Esophagus muscularis mucosa (tissue), 4 donors: ENCODE results near the gene DNAH11.

Source experiments
- CTCF ChIP-seq, 3 experiments: fragments of 200-600 bp in 2 of 3; fragments of 450-650 bp in 1 of 3; sonication (generic) in 2 of 3; IDR thresholded peaks; one replicate each; pipeline ENCODE4 v1.5.1; 2017 to 2019; ENCODE audit warnings: antibody characterized with exemption in 3 of 3, mild to moderate bottlenecking in 2 of 3, moderate library complexity in 1 of 3
- EP300 ChIP-seq: sonication (generic); formaldehyde crosslinking; IDR thresholded peaks from one replicate; pipeline ENCODE4 v1.6.1; 2017; ENCODE audit warnings: antibody characterized with exemption
- POLR2A ChIP-seq: fragments of 450-650 bp; IDR thresholded peaks from one replicate; pipeline ENCODE4 v1.6.1; 2017; ENCODE audit warnings: antibody characterized with exemption, moderate library complexity, mild to moderate bottlenecking, low read depth
- POLR2AphosphoS5 ChIP-seq, 2 donors: sonication (generic); formaldehyde crosslinking; IDR thresholded peaks; one replicate each; pipeline ENCODE4 v1.6.1; 2017; ENCODE audit warnings: antibody characterized with exemption in 2 of 2

- peak in 1 of 3 experiments; percentile 27 for TF ChIP-seq CTCF (IDR thresholded peaks at IDR 0.05)
- TF ChIP-seq EP300: no peak
- no peak for TF ChIP-seq POLR2A
- TF ChIP-seq POLR2AphosphoS5 (IDR thresholded peaks at IDR 0.05): no peak
Observed at GRCh38 chr7:21722371-21722770, 179.5 kb downstream of the DNAH11 start.
